ENCODE results near the gene TMEM89.
A peak's percentile ranks its signal among the peaks of the same experiment; 100 is the strongest.

The TMEM89 gene, protein sequence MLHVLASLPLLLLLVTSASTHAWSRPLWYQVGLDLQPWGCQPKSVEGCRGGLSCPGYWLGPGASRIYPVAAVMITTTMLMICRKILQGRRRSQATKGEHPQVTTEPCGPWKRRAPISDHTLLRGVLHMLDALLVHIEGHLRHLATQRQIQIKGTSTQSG

DNA sequence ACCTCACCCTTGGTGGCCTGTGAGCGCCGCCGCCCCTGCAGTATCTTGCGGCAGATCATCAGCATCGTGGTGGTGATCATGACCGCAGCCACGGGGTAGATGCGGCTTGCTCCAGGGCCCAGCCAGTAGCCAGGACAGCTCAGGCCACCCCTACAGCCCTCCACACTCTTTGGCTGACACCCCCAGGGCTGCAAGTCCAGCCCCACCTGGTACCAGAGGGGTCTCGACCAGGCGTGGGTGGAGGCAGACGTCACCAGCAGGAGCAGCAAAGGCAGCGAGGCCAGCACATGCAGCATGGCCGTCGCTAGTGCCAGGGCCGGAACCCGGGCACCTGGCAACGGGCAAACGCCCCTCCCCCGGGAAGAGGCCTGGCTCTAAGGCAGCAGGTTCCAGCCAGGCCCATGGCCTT, at the start of gene TMEM89:
Gene TMEM89, minus strand, starts transcription at position 309 of the 409 bp plus-strand sequence. Its CDS starts 13 bp downstream, at position 296.
- no peak for DNase-seq

DNA sequence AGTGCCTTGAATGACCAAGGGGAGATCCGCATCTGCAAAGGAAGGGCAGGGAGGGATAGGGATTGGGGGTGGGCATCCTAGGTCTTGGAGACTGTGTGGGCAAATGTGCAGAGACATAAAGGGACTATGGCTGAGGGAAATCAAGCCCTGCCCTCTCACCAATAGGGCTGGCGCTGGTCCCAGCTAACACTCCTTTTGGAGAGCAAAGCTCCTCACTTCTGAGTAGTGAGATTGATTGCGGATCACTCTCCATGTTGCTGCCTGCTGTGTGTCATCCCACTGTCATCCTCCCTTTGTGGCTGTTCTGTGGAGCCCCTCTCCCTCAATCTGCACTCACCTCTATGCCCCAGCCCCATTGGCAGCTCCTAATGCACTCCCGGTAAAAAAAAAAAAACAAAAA, 43.4 kb upstream of the TMEM89 start:
- no peak for DNase-seq

DNA sequence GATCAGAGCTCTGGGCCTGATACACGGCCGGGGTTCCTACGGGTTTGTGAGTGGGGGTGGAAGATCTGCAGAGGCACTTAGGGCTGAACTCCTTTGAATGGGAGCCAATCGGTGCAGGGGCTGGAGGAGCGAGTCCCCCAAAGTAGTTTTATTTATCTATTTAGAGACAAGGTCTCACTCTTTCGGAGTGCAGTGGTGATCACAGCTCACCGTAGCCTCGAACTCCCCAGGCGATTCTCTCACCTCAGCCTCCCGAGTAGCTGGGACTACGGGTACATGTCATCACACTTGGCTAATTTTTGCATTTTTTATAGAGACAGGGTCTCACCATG, 42.7 kb upstream of the TMEM89 start:
- DNase-seq = no peak

DNA sequence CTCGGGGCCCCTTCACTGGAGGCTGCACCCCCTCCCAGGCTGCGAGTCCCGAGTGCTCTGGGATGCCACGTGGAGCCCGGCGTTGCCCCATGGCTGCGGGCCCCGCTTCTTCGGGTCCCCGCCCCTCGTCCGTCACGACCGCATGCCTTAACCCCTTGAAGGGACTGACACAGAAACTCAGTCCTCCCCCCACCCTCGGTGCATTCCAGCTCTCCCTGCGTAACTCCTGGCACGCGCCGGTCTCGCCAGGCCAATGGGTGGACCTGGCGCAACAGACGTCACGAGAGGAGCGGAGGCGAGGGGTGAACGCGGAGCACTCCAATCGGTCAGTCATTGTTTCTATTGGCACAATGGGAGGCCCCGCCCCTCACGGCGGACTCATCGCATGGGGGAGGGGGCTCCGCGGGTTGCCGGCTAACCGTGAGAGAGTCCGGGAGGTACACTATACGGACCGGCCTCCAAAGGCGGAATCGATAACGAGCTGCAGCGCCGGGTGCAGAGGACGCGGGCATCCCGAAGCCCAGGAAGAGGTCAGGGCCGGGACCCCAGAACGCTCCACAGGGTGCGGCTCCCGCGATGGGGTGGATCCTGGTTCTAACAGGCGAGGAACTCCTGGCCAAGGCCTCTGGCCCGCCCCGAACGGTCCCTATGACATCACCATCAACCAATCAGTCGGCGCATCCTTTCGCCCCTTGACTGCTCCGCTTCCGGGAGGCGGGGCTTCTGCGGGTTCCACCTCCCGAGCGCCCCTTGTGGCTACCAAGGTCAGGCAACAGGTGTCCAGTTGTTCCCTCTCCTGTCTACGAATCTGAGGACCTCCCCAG, 42.1 kb upstream of the TMEM89 start:
- DNase-seq = peak; percentile 95

DNA sequence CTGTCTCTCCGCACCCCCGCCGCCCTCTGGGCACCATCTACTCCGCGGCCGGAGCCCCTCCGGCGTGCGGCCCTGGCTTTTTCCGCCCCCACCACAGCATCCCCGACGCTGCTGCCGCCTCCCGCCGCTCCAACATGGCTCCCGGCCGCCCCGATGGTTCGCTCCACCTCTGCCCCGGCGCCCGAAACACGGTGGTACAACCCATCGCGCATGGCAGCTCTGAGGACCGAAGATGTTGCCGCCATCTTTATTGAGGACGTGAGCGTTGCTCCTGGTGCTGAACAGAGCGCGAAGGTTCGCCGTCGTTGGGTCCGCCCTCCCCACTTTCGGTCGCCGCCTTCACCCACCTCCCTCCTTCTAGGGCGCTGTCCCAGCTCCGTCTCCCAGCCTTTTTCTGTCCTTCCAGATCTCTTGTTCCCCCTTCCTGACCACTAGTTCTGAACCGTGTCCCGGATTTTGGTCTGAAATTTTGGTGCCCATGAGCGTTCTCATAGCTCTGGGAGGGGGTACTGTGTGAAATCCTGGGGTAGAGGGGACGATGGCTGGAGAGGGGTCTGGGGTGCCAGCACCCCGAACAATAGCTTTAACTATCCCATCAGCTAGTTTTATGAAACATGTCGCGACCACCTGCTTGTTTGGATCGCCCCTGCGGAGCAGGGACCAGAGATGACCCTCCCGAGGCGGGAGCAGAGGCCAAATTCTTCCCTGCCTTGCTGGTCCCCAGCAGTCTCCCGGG, 41.4 kb upstream of the TMEM89 start, which contains the start of gene CELSR3:
Gene CELSR3, minus strand, starts transcription at position 134 of the 736 bp plus-strand sequence. CDS start 252 bp downstream, outside the sequence.
- DNase-seq = peak; percentile 84

DNA sequence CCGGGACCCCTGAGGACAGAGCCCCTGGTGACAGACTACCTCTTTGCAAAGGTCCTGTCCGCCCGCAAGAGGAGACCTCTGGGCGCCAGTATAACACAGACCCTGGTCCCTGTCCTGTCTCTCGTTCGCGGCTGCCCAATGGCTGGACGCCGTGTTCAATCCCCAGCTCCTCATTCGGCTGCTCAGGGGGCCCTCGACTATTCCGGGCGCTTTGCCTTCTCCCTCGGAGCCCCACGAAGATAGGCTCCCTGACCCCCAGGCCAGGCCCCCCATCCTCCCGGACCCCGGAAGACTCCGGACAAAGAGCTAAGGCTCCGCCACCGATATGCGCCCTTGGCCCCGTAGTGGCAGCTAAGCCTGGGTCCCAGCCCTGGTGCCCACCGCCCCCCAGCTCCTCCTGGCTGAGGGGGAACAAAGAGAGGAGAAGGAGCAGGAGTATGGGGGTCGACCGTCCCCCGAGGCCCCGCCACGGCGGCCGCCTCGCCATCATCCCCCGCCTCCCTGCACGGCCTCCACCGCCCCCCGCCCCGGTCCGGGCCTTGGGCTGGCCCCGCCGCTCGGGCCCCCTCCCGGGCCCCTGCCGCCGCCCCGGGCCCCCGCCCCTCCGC, 40.7 kb upstream of the TMEM89 start:
- no peak for DNase-seq

DNA sequence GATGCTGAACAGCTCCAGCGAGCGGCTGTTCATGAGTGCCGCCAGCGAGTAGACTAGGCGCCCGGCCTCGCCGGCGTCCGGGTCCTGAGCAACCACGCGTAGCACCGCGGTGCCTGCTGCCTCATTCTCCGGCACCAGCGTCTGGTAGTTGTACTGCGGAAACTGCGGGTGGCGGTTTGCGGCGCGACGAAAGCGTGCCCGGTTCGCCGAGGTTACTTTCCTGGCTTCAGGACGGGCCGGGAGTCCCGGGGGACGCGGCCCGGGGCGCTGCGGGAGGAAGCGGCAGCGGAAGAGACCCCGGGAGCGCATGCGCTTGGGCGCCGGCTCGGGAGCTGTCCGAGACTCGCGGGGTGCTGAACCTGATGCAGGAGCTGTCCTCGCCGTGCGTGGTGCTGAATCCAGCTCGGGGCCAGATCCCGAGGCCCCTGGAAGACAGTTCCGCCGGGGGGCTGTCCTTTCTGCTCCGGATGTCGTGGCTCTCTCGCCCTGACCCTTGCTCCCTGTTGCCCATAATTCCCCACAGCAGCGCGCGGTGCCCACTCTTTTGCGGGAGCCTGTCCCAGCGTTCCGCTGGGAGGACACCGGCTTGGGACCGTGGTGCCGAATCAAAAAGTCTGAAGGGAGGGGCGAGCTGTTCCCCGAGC, 40.1 kb upstream of the TMEM89 start:
- DNase-seq = peak; percentile 49

DNA sequence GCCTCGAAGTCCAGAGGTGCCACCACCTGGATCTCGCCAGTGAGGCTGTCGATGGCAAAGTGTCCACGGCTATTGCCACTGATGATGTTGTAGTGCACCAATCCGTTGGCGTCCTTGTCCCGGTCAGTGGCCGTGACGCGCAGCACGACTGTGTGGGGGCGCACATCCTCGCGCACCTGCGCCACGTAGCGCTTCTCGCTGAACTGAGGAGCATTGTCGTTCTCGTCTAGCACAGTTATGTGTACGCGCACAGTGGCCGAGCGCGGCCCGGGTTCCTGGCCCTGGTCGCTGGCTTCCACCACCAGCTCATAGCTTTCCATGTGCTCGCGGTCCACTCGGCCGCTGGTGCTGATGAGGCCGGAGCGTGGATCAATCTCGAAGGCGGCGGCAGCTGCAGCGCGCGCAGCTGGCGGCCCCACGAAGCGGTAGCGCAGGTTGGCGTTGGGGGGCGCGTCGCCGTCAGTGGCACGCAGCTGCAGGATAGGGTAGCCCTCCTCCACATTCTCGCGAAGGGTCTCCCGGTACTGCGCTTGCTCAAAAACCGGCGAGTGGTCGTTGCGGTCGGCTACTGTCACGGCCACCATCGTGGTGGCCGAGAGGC, 39.3 kb upstream of the TMEM89 start:
- no peak for DNase-seq

DNA sequence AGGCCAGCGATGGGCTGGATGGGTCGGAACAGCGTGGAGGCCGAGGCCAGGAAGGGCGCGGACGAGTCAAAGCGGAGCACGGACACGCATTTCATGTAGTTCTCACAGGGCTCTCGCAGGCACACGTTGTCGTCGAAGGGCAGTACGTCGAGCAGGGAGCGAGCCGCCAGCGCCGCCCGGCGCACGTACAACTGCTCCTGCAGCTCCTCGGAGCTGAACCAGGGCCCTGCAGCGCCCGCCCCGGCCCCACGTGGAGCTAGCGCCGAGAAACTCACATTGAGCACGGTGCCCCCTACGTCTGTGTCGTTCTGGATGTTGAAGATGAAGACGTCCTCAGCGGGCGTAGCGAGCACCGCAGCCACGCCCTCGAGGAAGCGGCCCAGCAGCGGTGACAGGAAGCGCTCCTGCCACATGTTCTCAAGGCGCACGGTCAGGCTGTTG, 35.3 kb upstream of the TMEM89 start:
- DNase-seq = no peak

DNA sequence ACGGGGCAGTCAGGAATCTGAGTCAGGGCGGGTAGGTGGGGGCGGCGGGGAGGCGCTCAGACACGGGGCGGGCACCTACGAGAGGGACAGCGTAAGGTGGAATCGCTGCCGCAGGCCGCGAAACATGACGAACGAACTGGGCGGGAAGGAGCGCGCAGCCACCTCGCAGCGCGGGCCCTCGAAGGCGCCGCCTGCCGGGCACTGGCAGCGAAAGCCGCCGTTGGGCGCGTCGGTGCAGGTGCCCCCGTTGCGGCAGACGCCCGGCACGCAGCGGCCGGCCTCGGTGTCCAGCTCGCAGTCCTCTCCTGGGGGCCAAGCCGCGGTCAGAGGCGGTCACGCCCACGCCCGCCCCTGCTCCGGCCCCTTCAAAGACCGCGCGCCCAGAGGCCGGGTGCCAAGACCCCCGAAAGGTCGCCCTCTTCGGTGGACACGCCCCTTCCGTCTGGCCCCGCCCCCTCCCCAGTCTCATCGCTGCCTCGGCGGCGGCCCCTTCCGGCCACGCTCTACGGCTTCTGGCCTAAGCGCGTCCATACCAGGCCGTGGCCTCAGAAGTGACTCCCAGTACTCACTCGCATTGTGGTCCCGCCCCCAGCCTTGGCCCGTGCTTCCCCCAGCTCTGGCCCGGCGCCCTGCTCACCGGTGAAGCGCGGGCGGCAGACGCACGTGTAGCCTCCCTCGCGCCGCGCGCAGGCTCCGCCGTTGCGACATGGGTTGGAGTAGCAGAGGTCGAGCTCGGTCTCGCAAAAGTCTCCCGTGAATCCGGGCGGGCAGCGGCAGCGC, 34.7 kb upstream of the TMEM89 start:
- DNase-seq = peak; percentile 17

DNA sequence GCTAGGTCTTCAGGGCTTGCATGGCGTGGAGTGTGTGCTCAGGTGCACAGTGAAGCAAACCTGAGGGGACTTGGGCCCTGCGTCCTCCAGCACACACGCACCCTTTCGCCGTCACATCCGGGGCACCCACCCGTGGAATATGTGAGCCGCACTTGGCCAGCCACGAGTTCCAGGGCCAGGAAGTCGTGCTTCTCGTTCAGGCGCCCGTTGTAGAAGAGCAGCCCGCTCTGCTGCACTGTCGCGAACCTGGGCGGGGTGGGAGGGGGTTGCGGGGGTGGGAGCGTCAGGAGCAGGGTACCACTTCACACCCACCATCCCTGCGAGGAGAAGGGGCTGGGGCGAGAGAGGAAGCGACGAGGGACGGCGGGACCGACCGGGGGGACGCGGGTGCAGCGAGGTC, 34.0 kb upstream of the TMEM89 start:
- no peak for DNase-seq

DNA sequence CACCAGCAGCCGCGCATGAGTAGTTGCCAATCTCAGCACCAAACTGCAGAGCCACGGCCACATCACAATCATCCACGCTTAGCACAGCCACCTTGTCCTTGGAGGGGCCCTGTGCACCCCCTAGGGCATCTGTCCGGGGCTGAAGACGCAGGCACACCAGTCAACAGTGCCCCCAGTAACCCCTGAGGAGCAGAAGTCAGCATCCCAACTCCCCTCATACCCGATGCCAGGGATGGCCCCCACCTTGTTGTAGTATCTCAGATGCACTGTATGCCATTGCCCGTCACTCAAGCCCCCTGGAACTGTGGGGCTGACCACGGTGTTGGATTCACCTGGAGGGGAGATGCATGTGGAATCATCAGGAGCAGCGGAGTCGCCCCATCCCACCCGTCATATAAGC, 33.5 kb upstream of the TMEM89 start:
- no peak for DNase-seq

DNA sequence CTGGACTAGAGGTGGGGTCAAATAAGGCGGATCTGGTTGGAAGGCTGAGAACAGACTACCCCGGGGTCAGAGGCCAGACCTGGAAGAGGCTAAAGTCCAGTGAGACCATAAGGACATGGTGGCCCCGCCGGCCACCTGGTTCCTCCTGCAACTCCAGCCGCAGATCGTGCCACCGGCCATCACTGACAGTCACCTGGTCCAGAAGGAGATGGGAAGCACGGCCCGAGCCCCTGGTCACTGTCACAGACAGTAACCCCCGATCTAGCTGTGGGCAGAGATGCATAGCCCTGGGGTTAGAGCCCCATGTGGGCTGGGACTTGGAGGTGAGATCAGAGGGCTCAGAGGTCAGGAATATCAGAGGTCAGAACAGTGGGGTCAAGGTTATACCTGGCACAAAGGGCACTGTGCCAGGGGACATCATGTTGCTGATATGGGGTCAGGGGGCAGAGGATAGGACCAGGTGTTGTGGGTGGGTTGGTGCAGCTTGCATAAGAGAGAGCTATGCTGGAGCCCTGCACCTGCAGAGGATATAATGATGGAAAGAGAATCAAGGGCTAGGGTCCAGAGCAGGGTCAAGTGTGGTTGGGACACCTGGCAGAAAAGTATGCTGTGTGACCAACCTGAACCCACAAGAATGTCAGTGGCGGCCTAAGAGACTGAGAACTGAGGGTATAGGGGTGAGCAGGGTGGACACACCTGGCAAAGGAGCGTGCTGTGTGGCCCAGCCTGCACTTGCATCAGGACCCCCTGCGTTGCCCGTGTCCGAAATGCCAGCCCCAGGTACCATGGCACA, 31.6 kb upstream of the TMEM89 start:
- no peak for DNase-seq

DNA sequence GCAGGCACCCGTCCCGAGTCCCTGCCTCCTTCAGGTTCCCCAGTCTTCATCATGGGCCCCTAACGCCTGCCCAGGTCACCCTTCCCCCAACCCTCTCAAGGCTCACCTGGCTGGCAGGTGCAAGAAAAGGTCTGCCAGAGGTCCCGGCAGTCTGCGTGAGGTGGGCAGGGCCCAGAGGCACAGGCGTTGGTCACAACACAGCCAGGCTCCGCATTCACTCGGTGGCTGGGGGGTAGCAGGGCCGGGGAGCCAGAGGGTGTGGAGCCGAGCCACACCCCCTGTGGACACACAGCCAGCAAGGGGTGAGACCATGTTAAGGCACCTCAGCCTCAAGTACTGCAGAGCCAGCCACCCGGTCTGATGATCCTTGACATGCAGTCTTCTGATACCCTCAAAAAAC, 30.2 kb upstream of the TMEM89 start:
- no peak for DNase-seq

DNA sequence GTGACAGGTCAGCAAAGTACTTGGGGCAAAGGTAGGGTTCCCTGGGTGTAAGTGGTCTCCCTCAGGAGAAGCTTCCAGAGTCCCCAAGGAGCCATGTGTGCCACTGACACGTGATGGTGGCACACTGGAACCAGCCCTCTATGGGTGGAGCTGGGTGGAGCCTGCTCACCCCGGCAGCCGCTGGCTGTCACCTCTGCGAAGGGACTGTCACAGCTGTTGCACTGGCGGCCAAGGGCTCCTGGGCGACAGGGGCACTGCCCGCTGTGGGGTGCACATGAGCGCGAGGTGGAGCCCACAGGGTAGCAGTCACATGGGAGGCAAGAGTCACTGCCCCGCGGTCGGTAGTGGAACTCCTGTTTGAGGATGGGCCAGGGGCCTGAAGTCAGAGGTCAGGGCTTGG, 29.2 kb upstream of the TMEM89 start:
- DNase-seq = no peak

DNA sequence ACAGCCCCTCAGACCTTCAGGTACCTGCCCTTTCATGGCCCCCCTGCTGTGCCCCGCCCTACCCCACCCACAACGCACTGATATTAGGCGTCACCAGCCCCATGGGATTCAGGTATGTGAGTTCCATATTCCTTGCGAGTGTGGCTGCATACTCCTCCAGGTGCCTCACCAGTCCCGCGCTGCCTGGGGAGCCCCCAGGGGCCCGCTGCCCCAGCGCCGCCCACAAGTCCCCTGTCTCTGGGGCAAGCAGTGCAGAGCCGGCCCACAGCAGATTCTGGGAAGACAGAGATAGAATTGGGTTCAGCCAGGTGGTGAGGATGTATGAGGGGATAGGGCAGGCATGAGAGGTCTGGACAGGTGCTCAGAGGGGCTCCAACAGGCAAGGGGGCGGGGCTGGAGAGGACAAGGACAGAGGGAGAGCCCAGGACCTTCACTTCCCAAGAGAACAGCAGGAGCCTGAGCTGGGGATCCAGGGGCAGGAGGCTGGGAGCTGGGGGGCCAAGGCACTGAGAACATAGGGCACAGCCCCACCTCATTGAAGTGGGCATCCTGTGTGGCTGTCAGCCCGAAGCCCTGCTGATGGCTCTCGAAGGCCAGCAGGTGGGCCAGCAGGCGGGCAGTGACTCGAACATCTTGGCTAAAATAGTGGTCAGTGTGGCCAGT, 26.8 kb upstream of the TMEM89 start:
- no peak for DNase-seq

DNA sequence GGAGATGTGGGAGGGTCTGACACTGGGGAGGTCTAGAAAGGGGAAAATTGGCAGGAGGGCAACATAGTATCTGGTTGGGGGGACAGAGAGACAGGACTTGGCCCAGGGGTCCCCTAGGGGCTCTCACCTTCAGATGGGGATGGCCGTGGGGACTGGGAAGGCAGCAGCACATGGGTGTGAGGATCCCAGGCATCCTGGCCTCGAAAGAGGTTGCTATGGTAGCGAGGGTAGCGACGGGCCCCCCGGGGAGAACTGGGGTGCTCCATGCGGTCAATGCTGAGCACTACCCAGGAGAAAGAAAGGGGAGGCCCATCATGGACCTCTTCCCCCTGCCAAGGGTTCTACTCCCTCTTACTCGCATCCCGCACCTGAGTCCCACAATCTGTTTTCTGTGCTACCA, 26.1 kb upstream of the TMEM89 start:
- DNase-seq = no peak

DNA sequence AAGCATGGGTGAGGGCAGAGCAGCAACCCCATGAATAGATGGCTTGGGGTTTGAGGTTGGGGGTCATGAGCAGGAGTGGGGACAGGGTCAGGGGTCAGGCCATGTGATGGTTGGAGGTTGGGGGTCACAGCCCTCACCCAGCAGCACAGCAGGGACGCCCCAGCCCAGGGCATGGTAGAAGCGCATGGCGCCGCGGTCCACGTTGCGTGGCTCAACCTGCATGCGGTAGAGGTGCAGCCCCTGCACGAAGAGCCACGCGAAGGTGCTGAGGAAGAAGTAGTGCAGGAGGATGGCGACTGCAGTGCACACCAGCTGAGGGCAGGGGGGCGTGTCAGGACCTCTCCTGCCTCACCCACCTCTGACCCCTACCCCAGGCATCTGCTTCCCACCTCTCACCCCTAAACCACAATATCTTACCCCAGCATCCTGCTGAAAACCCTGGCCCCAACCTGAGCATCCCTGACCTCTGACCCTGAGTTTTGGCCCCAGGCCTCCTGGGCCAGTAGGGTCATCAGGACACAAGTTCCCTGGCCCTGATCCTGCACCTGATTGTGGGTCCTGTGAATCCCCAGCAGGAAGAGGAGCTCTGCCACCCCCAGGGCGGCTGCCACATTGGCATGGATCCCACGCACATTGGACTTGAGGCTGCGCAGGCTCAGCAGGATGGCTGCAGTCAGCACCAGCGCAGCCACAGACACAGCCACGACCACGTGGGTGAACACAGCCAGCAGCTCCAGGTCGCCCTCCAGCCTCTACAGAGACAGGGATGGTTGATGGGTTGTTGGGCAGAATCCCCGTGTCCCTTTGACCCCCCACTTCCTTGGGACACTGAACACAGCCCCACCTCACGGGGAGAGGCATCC, 23.6 kb upstream of the TMEM89 start:
- no peak for DNase-seq

DNA sequence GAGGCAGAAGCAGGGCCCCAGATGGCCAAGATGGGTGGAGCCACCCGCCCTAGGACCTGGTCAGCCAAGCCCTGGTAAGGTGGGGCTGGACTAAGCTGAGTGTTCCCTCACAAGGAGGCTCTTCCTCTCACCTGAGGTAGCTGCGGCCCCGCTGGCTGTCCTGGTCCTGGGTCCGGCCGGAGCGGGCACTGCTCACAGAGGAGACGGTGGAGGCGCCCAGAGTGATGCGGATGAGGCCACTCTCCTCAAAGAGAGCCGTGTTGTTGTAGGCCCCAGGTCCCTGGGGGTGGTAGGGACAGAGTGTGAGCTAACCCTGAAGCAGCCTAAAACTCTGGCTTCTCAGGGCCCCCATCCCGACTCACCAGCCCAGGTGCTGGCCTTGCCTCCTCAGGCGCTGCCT, 21.0 kb upstream of the TMEM89 start:
- no peak for DNase-seq
